Ishikawa (cell line): ENCODE data around the gene TSG101.

ENCODE experiments used
- CEBPB ChIP-seq: IDR thresholded peaks from 2 replicates; pipeline ENCODE4 v1.6.1; 2012
- CREB1 ChIP-seq: IDR thresholded peaks from 2 replicates; pipeline ENCODE4 v1.6.1; 2012; ENCODE audit warnings: low read depth
- EP300 ChIP-seq: IDR thresholded peaks from 2 replicates; pipeline ENCODE4 v1.6.1; 2012; ENCODE audit warnings: borderline replicate concordance
- FOXM1 ChIP-seq: IDR thresholded peaks from 2 replicates; pipeline ENCODE4 v1.6.1; 2012; ENCODE audit warnings: low read depth, borderline replicate concordance
- MAX ChIP-seq: IDR thresholded peaks from 2 replicates; pipeline ENCODE4 v1.6.1; 2012
- NFIC ChIP-seq: IDR thresholded peaks from 2 replicates; pipeline ENCODE4 v1.6.1; 2012
- RAD21 ChIP-seq: IDR thresholded peaks from 2 replicates; pipeline ENCODE4 v1.6.1; 2012; ENCODE audit warnings: low read depth
- REST ChIP-seq: IDR thresholded peaks from 2 replicates; pipeline ENCODE4 v1.6.1; 2012; ENCODE audit warnings: low read depth, mild to moderate bottlenecking
- TAF1 ChIP-seq: IDR thresholded peaks from 2 replicates; pipeline ENCODE4 v1.6.1; 2012; ENCODE audit warnings: low read depth, mild to moderate bottlenecking
- TEAD4 ChIP-seq: IDR thresholded peaks from 2 replicates; pipeline ENCODE4 v1.6.1; 2012

- no peak for TF ChIP-seq MAX
- no peak for TF ChIP-seq REST
- TF ChIP-seq NFIC = no peak
- TF ChIP-seq CREB1 = no peak
- no peak for TF ChIP-seq RAD21
- TF ChIP-seq EP300 = no peak
- TF ChIP-seq TEAD4 = no peak
- no peak for TF ChIP-seq FOXM1
- TF ChIP-seq TAF1 = no peak
- TF ChIP-seq CEBPB = no peak
Measured at GRCh38 chr11:18457450-18457849, 69.3 kb downstream of the TSG101 start.
